ENCODE data around the gene ACADM. TPM values are rescaled to one million over a fixed set of nuclear protein-coding genes. Genes with fewer than 3 reads are reported as not detected.
"Not testable (repeated sequence)": the region's sequence is repeated elsewhere in the genome, so short reads cannot be mapped to it uniquely, and the experiment has no call there.

ACADM gene
- 9.8 TPM for total RNA-seq

DNA sequence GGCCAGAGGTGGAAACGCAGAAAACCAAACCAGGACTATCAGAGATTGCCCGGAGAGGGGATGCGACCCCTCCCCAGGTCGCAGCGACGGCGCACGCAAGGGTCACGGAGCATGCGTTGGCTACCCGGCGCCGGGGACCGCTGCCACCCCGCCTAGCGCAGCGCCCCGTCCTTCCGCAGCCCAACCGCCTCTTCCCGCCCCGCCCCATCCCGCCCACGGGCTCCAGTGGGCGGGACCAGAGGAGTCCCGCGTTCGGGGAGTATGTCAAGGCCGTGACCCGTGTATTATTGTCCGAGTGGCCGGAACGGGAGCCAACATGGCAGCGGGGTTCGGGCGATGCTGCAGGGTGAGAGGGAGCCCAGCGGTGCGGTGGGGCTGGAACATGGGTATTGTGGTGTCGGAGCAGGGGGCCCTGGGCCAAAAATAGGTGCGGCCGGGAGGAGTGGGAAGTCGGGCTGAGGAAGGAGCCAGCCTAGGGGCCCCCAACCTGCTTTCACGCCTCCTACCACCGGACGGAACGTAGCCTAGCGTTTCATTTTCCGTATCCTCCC lies at the start of gene ACADM:
Gene ACADM, plus strand, starts transcription at position 238 of the 551 bp plus-strand sequence. Its CDS starts 79 bp downstream, at position 317.
- Histone ChIP-seq H3K4me1 (peaks cover 0 to 4% of the 10 kb centered on the region in 2 donors), H3K36me3 (no peaks in the 10 kb centered on the region), H3K27me3 (no peaks in the 10 kb centered on the region), H3K27ac (peak within 1 kb of the TSS; percentile 84 to 89), H3K9me3 (no peaks in the 10 kb centered on the region), H3K4me3 (peak within 1 kb of the TSS; percentile 75 to 87)
- intact Hi-C loops (cut with DNase I): loop anchor here (1.0 to 10.0 kb wide), 2 partner anchors 62 to 350 kb away; partner anchors contain the start of genes RABGGTB and ST6GALNAC3
- TF ChIP-seq, protein P1, sequence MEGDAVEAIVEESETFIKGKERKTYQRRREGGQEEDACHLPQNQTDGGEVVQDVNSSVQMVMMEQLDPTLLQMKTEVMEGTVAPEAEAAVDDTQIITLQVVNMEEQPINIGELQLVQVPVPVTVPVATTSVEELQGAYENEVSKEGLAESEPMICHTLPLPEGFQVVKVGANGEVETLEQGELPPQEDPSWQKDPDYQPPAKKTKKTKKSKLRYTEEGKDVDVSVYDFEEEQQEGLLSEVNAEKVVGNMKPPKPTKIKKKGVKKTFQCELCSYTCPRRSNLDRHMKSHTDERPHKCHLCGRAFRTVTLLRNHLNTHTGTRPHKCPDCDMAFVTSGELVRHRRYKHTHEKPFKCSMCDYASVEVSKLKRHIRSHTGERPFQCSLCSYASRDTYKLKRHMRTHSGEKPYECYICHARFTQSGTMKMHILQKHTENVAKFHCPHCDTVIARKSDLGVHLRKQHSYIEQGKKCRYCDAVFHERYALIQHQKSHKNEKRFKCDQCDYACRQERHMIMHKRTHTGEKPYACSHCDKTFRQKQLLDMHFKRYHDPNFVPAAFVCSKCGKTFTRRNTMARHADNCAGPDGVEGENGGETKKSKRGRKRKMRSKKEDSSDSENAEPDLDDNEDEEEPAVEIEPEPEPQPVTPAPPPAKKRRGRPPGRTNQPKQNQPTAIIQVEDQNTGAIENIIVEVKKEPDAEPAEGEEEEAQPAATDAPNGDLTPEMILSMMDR (IDR thresholded peaks at IDR 0.05): no peak
- peak; percentile 56 to 92 for DNase-seq (ENCODE audit: low spot score in 2 of 2)

DNA sequence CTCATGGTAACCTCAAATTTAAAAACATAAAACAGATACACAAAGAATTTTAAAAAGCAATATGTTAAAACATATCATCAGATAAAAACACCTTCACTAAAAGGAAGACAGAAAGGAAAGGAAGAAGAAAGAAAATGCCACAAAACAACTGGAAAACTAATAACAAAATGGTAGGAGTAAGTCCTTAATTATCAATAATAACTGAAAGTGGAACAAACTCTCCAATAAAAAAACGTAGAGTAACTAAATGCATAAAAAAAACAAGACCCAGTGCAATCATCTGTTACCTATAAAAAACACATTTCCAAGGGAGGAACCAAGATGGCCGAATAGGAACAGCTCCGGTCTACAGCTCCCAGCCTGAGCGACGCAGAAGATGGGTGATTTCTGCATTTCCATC lies 47.1 kb upstream of the ACADM start:
- Histone ChIP-seq H3K4me1 (no peaks in the 10 kb centered on the region), H3K27ac (no peak overlapping the region), H3K4me3 (no peak overlapping the region), H3K9me3 (no peaks in the 10 kb centered on the region), H3K27me3 (no peaks in the 10 kb centered on the region), H3K36me3 (no peaks in the 10 kb centered on the region)
- TF ChIP-seq, protein P1 (IDR thresholded peaks at IDR 0.05): no peak
- no peak for DNase-seq (ENCODE audit: low spot score in 2 of 2)
- intact Hi-C loops (cut with DNase I): no loop called here

DNA sequence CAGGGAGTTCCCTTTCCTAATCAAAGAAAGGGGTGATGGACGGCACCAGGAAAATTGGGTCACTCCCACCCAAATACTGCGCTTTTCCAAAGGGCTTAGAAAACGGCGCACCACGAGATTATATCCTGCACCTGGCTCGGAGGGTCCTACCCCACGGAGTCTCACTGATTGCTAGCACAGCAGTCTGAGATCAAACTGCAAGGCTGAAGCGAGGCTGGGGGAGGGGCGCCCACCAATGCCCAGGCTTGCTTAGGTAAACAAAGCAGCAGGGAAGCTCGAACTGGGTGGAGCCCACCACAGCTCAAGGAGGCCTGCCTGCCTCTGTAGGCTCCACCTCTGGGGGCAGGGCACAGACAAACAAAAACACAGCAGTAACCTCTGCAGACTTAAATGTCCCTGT lies 46.5 kb upstream of the ACADM start:
- H3K4me3 ChIP-seq; H3K27me3 ChIP-seq; H3K4me1 ChIP-seq; H3K36me3 ChIP-seq; intact Hi-C loops (cut with DNase I); DNase-seq (ENCODE audit: low spot score in 2 of 2); H3K9me3 ChIP-seq; H3K27ac ChIP-seq: not testable (repeated sequence)

DNA sequence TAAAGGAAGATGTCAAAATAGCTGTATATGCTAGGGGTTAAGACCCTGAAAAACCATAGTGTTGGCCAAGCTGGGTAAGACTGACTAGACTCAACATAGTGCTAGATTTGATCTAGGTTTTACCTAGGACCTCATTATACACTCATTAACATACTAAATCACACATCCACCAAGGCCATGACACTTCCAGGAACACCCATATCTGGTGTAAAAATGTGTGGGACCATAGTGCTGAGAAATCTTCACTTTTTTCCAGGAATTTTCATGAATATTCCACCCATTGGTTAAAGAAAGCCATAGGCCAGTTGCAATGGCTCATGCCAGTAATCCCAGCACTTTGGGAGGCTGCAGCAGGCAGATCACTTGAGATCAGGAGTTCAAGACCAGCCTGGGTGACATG lies 34.0 kb upstream of the ACADM start:
- no peaks in the 10 kb centered on the region for H3K27me3 ChIP-seq
- no peak overlapping the region for H3K4me3 ChIP-seq
- H3K27ac ChIP-seq: no peak overlapping the region
- H3K4me1 ChIP-seq: no peaks in the 10 kb centered on the region
- no peak for DNase-seq (ENCODE audit: low spot score in 2 of 2)
- no peaks in the 10 kb centered on the region for H3K36me3 ChIP-seq
- intact Hi-C loops (cut with DNase I): no loop called here
- TF ChIP-seq, protein P1 (IDR thresholded peaks at IDR 0.05): no peak
- H3K9me3 ChIP-seq: no peaks in the 10 kb centered on the region

DNA sequence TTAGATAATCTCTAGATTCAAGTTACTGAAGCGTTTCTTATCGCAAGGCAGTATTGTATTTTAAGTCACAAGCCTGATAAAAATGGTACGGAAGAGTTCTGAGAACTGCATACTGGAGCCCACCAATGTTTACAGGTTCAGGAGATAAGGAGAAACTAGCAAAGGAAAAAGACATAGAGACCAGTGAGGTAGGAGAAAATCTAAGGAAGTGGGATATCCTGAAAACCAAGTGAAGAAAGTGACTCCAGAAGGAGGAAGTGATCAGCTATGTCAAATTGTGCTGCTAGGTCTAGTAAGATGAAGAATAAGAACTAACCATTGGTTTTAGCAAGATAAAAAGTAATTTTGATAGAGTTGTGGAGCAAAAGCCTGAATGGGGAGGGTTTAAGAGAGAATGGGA lies 31.0 kb upstream of the ACADM start:
- Histone ChIP-seq H3K27ac (no peak overlapping the region), H3K4me1 (no peaks in the 10 kb centered on the region), H3K4me3 (no peak overlapping the region), H3K9me3 (no peaks in the 10 kb centered on the region), H3K36me3 (no peaks in the 10 kb centered on the region), H3K27me3 (no peaks in the 10 kb centered on the region)
- DNase-seq (ENCODE audit: low spot score in 2 of 2): no peak
- TF ChIP-seq, protein P1 (IDR thresholded peaks at IDR 0.05): no peak
- intact Hi-C loops (cut with DNase I): no loop called here

DNA sequence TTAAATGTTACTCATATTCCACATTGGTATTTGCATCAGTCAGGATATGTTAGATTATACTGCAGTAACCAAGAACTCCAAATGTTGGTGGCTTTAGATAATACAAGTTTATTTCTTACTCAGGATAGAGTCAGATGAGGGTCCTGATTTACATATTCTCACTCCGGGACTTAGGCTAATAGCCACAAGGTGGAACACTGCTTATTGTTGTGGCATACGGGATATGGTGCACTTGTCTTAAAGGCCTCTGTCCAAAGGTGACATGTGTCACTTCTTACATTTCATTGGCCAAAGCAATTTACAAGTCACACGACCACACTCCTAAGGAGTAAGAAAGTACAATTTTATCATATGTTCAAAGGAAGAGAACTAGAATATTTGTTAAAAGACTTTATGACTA lies 28.5 kb upstream of the ACADM start:
- intact Hi-C loops (cut with DNase I): no loop called here
- no peak overlapping the region for H3K4me3 ChIP-seq
- TF ChIP-seq, protein P1 (IDR thresholded peaks at IDR 0.05): no peak
- no peak overlapping the region for H3K27ac ChIP-seq
- H3K27me3 ChIP-seq: no peaks in the 10 kb centered on the region
- no peak for DNase-seq (ENCODE audit: low spot score in 2 of 2)
- H3K9me3 ChIP-seq: no peaks in the 10 kb centered on the region
- no peaks in the 10 kb centered on the region for H3K36me3 ChIP-seq
- no peaks in the 10 kb centered on the region for H3K4me1 ChIP-seq

Measured in ascending aorta (tissue), 2 donors.